ENCODE data around the gene FBXO31. TPM values are rescaled to one million over a fixed set of nuclear protein-coding genes. Genes with fewer than 3 reads are reported as not detected.

FBXO31 gene
- total and polyA plus RNA-seq, 2 experiments from 2014 or later: 15.4 to 26.1 TPM

GRCh38 chr16:87304951-87305350, 78.6 kb downstream of the FBXO31 start:
- no peaks in the 10 kb centered on the region for H3K27me3 ChIP-seq
- no peak overlapping the region for H3K4me3 ChIP-seq
- no peak for DNase-seq (ENCODE audit: low read depth in 1 of 2, low spot score in 1 of 2)
- TF ChIP-seq CTCF (IDR thresholded peaks at IDR 0.05; ENCODE audit: low read depth, low read length): no peak
- no peak overlapping the region for H3K27ac ChIP-seq
- peaks cover 7% of the 10 kb centered on the region for H3K4me1 ChIP-seq (ENCODE audit: low read depth)
- no peaks in the 10 kb centered on the region for H3K36me3 ChIP-seq
- H3K9me3 ChIP-seq (ENCODE audit: low read depth): no peaks in the 10 kb centered on the region

- no peak overlapping the region for H3K4me3 ChIP-seq
- no peaks in the 10 kb centered on the region for H3K27me3 ChIP-seq
- H3K9me3 ChIP-seq (ENCODE audit: low read depth): no peaks in the 10 kb centered on the region
- H3K27ac ChIP-seq: no peak overlapping the region
- no peaks in the 10 kb centered on the region for H3K36me3 ChIP-seq
- peaks cover 7% of the 10 kb centered on the region for H3K4me1 ChIP-seq (ENCODE audit: low read depth)
- no peak for DNase-seq (ENCODE audit: low read depth in 1 of 2, low spot score in 1 of 2)
- no peak for TF ChIP-seq CTCF (IDR thresholded peaks at IDR 0.05; ENCODE audit: low read depth, low read length)
Measured at GRCh38 chr16:87303962-87304521, 79.5 kb downstream of the FBXO31 start.

GRCh38 chr16:87303431-87303930, 80.1 kb downstream of the FBXO31 start:
- H3K4me1 ChIP-seq (ENCODE audit: low read depth): peaks cover 7% of the 10 kb centered on the region
- no peaks in the 10 kb centered on the region for H3K36me3 ChIP-seq
- H3K9me3 ChIP-seq (ENCODE audit: low read depth): no peaks in the 10 kb centered on the region
- H3K27ac ChIP-seq: no peak overlapping the region
- TF ChIP-seq CTCF (IDR thresholded peaks at IDR 0.05; ENCODE audit: low read depth, low read length): no peak
- no peak overlapping the region for H3K4me3 ChIP-seq
- no peaks in the 10 kb centered on the region for H3K27me3 ChIP-seq
- no peak for DNase-seq (ENCODE audit: low read depth in 1 of 2, low spot score in 1 of 2)

GRCh38 chr16:87298857-87299465, 84.6 kb downstream of the FBXO31 start:
- H3K4me3 ChIP-seq: no peak overlapping the region
- no peaks in the 10 kb centered on the region for H3K27me3 ChIP-seq
- no peak for DNase-seq (ENCODE audit: low read depth in 1 of 2, low spot score in 1 of 2)
- H3K4me1 ChIP-seq (ENCODE audit: low read depth): peaks cover 7% of the 10 kb centered on the region
- H3K36me3 ChIP-seq: no peaks in the 10 kb centered on the region
- TF ChIP-seq CTCF (IDR thresholded peaks at IDR 0.05; ENCODE audit: low read depth, low read length): no peak
- no peak overlapping the region for H3K27ac ChIP-seq
- H3K9me3 ChIP-seq (ENCODE audit: low read depth): no peaks in the 10 kb centered on the region

GRCh38 chr16:87297918-87298631, 85.5 kb downstream of the FBXO31 start:
- no peak overlapping the region for H3K27ac ChIP-seq
- H3K9me3 ChIP-seq (ENCODE audit: low read depth): no peaks in the 10 kb centered on the region

More at GRCh38 chr16:87297918-87298631, 85.5 kb downstream of the FBXO31 start:
- TF ChIP-seq CTCF (IDR thresholded peaks at IDR 0.05; ENCODE audit: low read depth, low read length): peak; percentile 72
- Histone ChIP-seq H3K27me3 (no peaks in the 10 kb centered on the region), H3K4me1 (ENCODE audit: low read depth) (no peaks in the 10 kb centered on the region), H3K4me3 (no peak overlapping the region), H3K36me3 (no peaks in the 10 kb centered on the region)
- DNase-seq (ENCODE audit: low read depth in 1 of 2, low spot score in 1 of 2): peak; percentile 26 to 80
